NT2/D1 (cell line): Measurements from ENCODE around the gene SFR1.
"Not testable (repeated sequence)": the region's sequence is repeated elsewhere in the genome, so short reads cannot be mapped to it uniquely, and the experiment has no call there.

Experiments
- DNase-seq: peaks from one replicate; pipeline ENCODE4 v3.0.0-alpha.2; 2011; ENCODE audit warnings: low read depth, low spot score
- H3K27me3 ChIP-seq: 2 replicates; pipeline ENCODE4 v1.6.0; 2011; ENCODE audit warnings: mild to moderate bottlenecking; ENCODE audit not compliant: insufficient read length, insufficient read depth
- H3K36me3 ChIP-seq: 2 replicates; pipeline ENCODE4 v1.6.1; 2011; ENCODE audit warnings: mild to moderate bottlenecking, low read length, mixed read lengths; ENCODE audit not compliant: insufficient read depth, insufficient read length
- H3K4me1 ChIP-seq: 2 replicates; pipeline ENCODE4 v1.5.1; 2011; ENCODE audit not compliant: insufficient read depth, insufficient read length
- H3K4me3 ChIP-seq: 2 replicates; pipeline ENCODE4 v1.5.1; 2011; ENCODE audit warnings: low read depth; ENCODE audit not compliant: insufficient read length
- H3K9ac ChIP-seq: 2 replicates; pipeline ENCODE4 v1.6.0; 2011; ENCODE audit warnings: low read depth; ENCODE audit not compliant: insufficient read length
- H3K9me3 ChIP-seq: 2 replicates; pipeline ENCODE4 v1.5.1; 2011; ENCODE audit warnings: mild to moderate bottlenecking, low read length; ENCODE audit not compliant: insufficient read depth
- SUZ12 ChIP-seq: IDR thresholded peaks from 2 replicates; pipeline ENCODE4 v1.6.1; 2011; ENCODE audit not compliant: insufficient read length, insufficient read depth; ENCODE audit errors: extremely low read depth
- YY1 ChIP-seq: IDR thresholded peaks from 2 replicates; pipeline ENCODE4 v1.6.1; 2011; ENCODE audit not compliant: insufficient read length, insufficient read depth
- ZNF274 ChIP-seq: IDR thresholded peaks from 2 replicates; pipeline ENCODE4 v1.6.1; 2011; ENCODE audit warnings: mild to moderate bottlenecking, low read depth, low read length

Gene SFR1

GRCh38 chr10:104142081-104142480 lies 20.1 kb downstream of the SFR1 start:
- Histone ChIP-seq H3K4me1 (no peaks in the 10 kb centered on the region), H3K27me3 (no peaks in the 10 kb centered on the region), H3K4me3 (no peak overlapping the region), H3K9me3 (no peaks in the 10 kb centered on the region), H3K9ac (no peak overlapping the region), H3K36me3 (no peaks in the 10 kb centered on the region)
- TF ChIP-seq SUZ12, result no peak
- no peak for TF ChIP-seq YY1
- TF ChIP-seq ZNF274, result no peak
- DNase-seq, result no peak

- Histone ChIP-seq H3K9me3 (no peaks in the 10 kb centered on the region), H3K9ac (no peak overlapping the region), H3K27me3 (no peaks in the 10 kb centered on the region), H3K4me3 (no peak overlapping the region), H3K4me1 (no peaks in the 10 kb centered on the region), H3K36me3 (no peaks in the 10 kb centered on the region)
- DNase-seq, result no peak
- no peak for TF ChIP-seq ZNF274
- TF ChIP-seq SUZ12, result no peak
- no peak for TF ChIP-seq YY1
Measured at GRCh38 chr10:104143829-104144228, 21.9 kb downstream of the SFR1 start.

GRCh38 chr10:104144931-104145330 lies 23.0 kb downstream of the SFR1 start:
- H3K9me3 ChIP-seq, result no peaks in the 10 kb centered on the region
- H3K4me3 ChIP-seq, result no peak overlapping the region
- no peaks in the 10 kb centered on the region for H3K4me1 ChIP-seq
- no peak for DNase-seq
- no peaks in the 10 kb centered on the region for H3K36me3 ChIP-seq
- TF ChIP-seq SUZ12 (no peak), ZNF274 (no peak)
- H3K9ac ChIP-seq, result no peak overlapping the region
- no peaks in the 10 kb centered on the region for H3K27me3 ChIP-seq

- TF ChIP-seq ZNF274 (no peak), SUZ12 (no peak), YY1 (no peak)
- Histone ChIP-seq H3K36me3 (no peaks in the 10 kb centered on the region), H3K4me1 (no peaks in the 10 kb centered on the region), H3K4me3 (no peak overlapping the region), H3K27me3 (no peaks in the 10 kb centered on the region), H3K9me3 (peaks cover 4% of the 10 kb centered on the region), H3K9ac (no peak overlapping the region)
- no peak for DNase-seq
Measured at GRCh38 chr10:104146882-104147281, 24.9 kb downstream of the SFR1 start.

GRCh38 chr10:104150139-104150538 lies 28.2 kb downstream of the SFR1 start:
- H3K27me3 ChIP-seq, result no peaks in the 10 kb centered on the region

GRCh38 chr10:104151737-104152136 lies 29.8 kb downstream of the SFR1 start:
- no peaks in the 10 kb centered on the region for H3K27me3 ChIP-seq
- no peak for TF ChIP-seq ZNF274
- TF ChIP-seq YY1, result no peak
- no peak for TF ChIP-seq SUZ12
- peaks cover 15% of the 10 kb centered on the region for H3K9me3 ChIP-seq
- H3K9ac ChIP-seq, result no peak overlapping the region
- DNase-seq, result no peak
- no peaks in the 10 kb centered on the region for H3K36me3 ChIP-seq
- H3K4me3 ChIP-seq, result no peak overlapping the region
- no peaks in the 10 kb centered on the region for H3K4me1 ChIP-seq

More at GRCh38 chr10:104150139-104150538, 28.2 kb downstream of the SFR1 start:
- DNase-seq, result no peak
- Histone ChIP-seq H3K36me3 (no peaks in the 10 kb centered on the region), H3K9ac (no peak overlapping the region), H3K4me3 (no peak overlapping the region), H3K4me1 (no peaks in the 10 kb centered on the region), H3K9me3 (peaks cover 15% of the 10 kb centered on the region)
- TF ChIP-seq YY1, result no peak
- no peak for TF ChIP-seq ZNF274
- TF ChIP-seq SUZ12, result no peak

GRCh38 chr10:104155591-104155990 lies 33.6 kb downstream of the SFR1 start:
- no peak for DNase-seq
- Histone ChIP-seq H3K36me3 (no peaks in the 10 kb centered on the region), H3K9me3 (peaks cover 15% of the 10 kb centered on the region), H3K4me1 (no peaks in the 10 kb centered on the region), H3K9ac (no peak overlapping the region), H3K27me3 (no peaks in the 10 kb centered on the region), H3K4me3 (no peak overlapping the region)
- TF ChIP-seq SUZ12 (no peak), YY1 (no peak), ZNF274 (no peak)

- Histone ChIP-seq H3K4me3 (no peak overlapping the region), H3K4me1 (peaks cover 2% of the 10 kb centered on the region), H3K9me3 (peaks cover 6% of the 10 kb centered on the region; the same call in 1 of the 2 replicates), H3K27me3 (no peaks in the 10 kb centered on the region), H3K9ac (no peak overlapping the region), H3K36me3 (no peaks in the 10 kb centered on the region)
- no peak for DNase-seq
- TF ChIP-seq YY1, result no peak
- no peak for TF ChIP-seq ZNF274
- TF ChIP-seq SUZ12, result no peak
Measured at GRCh38 chr10:104170610-104171254, 48.8 kb downstream of the SFR1 start.

GRCh38 chr10:104174136-104174535 lies 52.2 kb downstream of the SFR1 start:
- H3K4me1 ChIP-seq, result not testable (repeated sequence)

More at GRCh38 chr10:104174136-104174535, 52.2 kb downstream of the SFR1 start:
- DNase-seq, H3K4me3 ChIP-seq, H3K36me3 ChIP-seq, H3K27me3 ChIP-seq, H3K9ac ChIP-seq, H3K9me3 ChIP-seq: not testable (repeated sequence)
